Smooth muscle cell (in vitro differentiated cells): Measurements from ENCODE around the gene RNF133. TPM values are rescaled to one million over a fixed set of nuclear protein-coding genes. Genes with fewer than 3 reads are reported as not detected.

Experiments used
- DNase-seq: peaks from one replicate; lab custom pipeline; 2025; ENCODE audit not compliant: unreplicated experiment; lab: John Stamatoyannopoulos, UW
- H2AFZ ChIP-seq: fragments of 200-600 bp; sonication (generic); 2 replicates; pipeline ENCODE4 v1.6.0; 2016; ENCODE audit warnings: antibody characterized with exemption, low read depth, mild to moderate bottlenecking
- H3F3A ChIP-seq: fragments of 200-600 bp; sonication (generic); 2 replicates; pipeline ENCODE4 v1.6.0; 2017; ENCODE audit warnings: antibody characterized with exemption, low read depth
- H3K27ac ChIP-seq: fragments of 200-600 bp; sonication (generic); 2 replicates; pipeline ENCODE4 v1.5.1; 2016; ENCODE audit warnings: low read depth, mild to moderate bottlenecking
- H3K27me3 ChIP-seq: fragments of 200-600 bp; sonication (generic); 2 replicates; pipeline ENCODE4 v1.6.1; 2016; ENCODE audit warnings: low read depth, mild to moderate bottlenecking
- H3K36me3 ChIP-seq: fragments of 200-600 bp; sonication (generic); 2 replicates; pipeline ENCODE4 v1.5.1; 2016; ENCODE audit warnings: low read depth
- H3K4me1 ChIP-seq: fragments of 200-600 bp; sonication (generic); 2 replicates; pipeline ENCODE4 v1.5.1; 2016; ENCODE audit warnings: low read depth
- H3K4me2 ChIP-seq: fragments of 200-600 bp; sonication (generic); 2 replicates; pipeline ENCODE4 v1.6.0; 2016; ENCODE audit warnings: mild to moderate bottlenecking
- H3K4me3 ChIP-seq: fragments of 200-600 bp; sonication (generic); 2 replicates; pipeline ENCODE4 v1.5.1; 2016; ENCODE audit warnings: mild to moderate bottlenecking
- H3K79me2 ChIP-seq: fragments of 200-600 bp; sonication (generic); 2 replicates; pipeline ENCODE4 v1.6.0; 2016; ENCODE audit warnings: low read depth, mild to moderate bottlenecking
- H3K9ac ChIP-seq: fragments of 200-600 bp; sonication (generic); 2 replicates; pipeline ENCODE4 v1.6.0; 2016; ENCODE audit warnings: low read depth
- H3K9me3 ChIP-seq: fragments of 200-600 bp; sonication (generic); replicated peaks from 2 replicates; pipeline ENCODE4 v1.5.1; 2016; ENCODE audit warnings: low read depth
- H4K20me1 ChIP-seq: fragments of 200-600 bp; sonication (generic); 2 replicates; pipeline ENCODE4 v1.6.0; 2016; ENCODE audit warnings: low read depth
- CTCF ChIP-seq: fragments of 200-600 bp; sonication (generic); IDR thresholded peaks from 2 replicates; pipeline ENCODE4 v1.5.1; 2017; ENCODE audit warnings: borderline replicate concordance, mild to moderate bottlenecking, antibody characterized with exemption; ENCODE audit not compliant: insufficient read depth, poor library complexity, severe bottlenecking
- WGBS: methylation state at CpG from one replicate; pipeline ENCODE4 v1.1.7; 2016; ENCODE audit warnings: low lambda C conversion rate; 5-methylcytosine and 5-hydroxymethylcytosine counted together
- polyA plus RNA-seq: library from polyadenylated mRNA; unstranded; fragments of >200 nt; fragmentation: Nextera tagmentation; extraction: Ambion mirVana; gene quantifications from 2 replicates; pipeline ENCODE4 v1.2.1, GENCODE V29; 2016
- total RNA-seq: library from RNA; depleted of rRNA; stranded (reverse); fragments of >200 nt; gene quantifications from 2 replicates; pipeline ENCODE4 v1.2.3, GENCODE V29; 2014

Gene RNF133
- total and polyA plus RNA-seq, 2 experiments from 2014 or later = 0.36 TPM; not detected in 1

DNA sequence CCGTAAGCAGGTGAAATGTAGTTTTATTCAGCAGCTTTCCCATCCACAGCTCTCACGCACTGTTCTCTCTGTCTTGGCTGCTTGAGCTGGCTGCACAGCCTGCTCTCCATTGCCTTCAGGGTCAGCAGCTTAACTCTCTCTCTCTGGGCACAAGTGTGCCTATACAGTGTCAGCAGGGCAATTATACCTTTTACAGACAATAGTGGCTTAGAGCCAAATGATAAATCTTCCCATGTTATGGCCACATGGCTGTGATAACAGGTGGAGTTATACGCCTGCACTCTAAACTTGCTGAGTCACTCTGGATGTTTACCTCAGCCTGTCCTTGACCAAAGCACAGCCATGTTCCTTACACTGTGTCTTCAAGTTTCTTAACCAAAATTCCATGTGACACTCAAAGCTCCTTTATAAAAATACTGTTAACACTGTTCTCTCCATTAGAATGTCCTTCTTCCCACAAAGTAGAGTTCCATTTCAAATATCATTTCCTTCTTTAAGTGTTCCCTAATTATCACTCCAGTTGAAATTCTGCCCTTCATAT is 6.1 kb downstream of the RNF133 start:
- Histone ChIP-seq H3K9ac (no peak overlapping the region), H3F3A (no peaks in the 10 kb centered on the region), H3K27me3 (no peaks in the 10 kb centered on the region), H3K36me3 (no peaks in the 10 kb centered on the region), H3K79me2 (no peaks in the 10 kb centered on the region), H3K27ac (no peak overlapping the region), H4K20me1 (no peaks in the 10 kb centered on the region), H3K9me3 (no peaks in the 10 kb centered on the region), H2AFZ (no peak overlapping the region), H3K4me3 (no peak overlapping the region), H3K4me2 (no peak overlapping the region), H3K4me1 (peaks cover 6% of the 10 kb centered on the region)
- no peak for DNase-seq
- TF ChIP-seq CTCF = no peak
- 95% methylated on average over 3 of the region's 3 CpGs for WGBS

DNA sequence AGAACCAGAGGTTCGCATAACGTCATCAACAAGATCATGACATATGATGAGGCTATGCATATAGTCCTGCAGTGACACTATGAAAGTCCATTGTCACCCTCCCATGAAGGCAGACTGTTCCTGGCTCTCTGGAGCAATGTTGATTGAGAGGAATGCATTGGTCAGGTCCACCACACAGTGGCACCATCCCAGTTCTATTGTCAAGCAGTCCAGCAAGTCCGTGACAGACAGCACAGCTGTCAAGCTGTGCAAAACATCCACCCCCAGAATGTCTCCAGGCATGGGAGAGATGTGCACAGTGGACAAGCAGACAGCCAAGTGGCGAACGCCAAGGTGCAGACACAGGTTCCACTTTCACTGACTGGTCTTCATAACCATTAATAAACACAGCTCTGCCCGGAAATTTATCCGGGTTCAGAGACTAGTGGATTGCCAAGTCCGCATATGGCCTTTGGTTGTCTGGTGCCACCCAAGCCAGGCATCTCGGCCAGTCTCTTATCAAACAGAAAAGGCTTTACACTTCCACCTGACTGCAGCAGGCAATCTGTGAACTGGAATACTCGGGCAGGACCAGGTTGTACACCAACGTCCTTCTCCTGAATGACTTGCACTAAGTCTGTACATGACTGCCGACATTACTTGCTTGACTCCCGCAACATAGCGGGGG is 7.2 kb downstream of the RNF133 start:
- H4K20me1 ChIP-seq = no peaks in the 10 kb centered on the region
- H3K4me2 ChIP-seq = no peak overlapping the region
- H3K36me3 ChIP-seq = no peaks in the 10 kb centered on the region
- H3K9ac ChIP-seq = no peak overlapping the region
- H3K27ac ChIP-seq = no peak overlapping the region
- TF ChIP-seq CTCF = no peak
- H3K9me3 ChIP-seq = no peaks in the 10 kb centered on the region
- no peak for DNase-seq
- no peaks in the 10 kb centered on the region for H3F3A ChIP-seq
- WGBS = 95% methylated on average over 14 of the region's 14 CpGs
- H3K27me3 ChIP-seq = no peaks in the 10 kb centered on the region
- no peaks in the 10 kb centered on the region for H3K79me2 ChIP-seq
- H3K4me3 ChIP-seq = no peak overlapping the region
- H3K4me1 ChIP-seq = peaks cover 6% of the 10 kb centered on the region
- no peak overlapping the region for H2AFZ ChIP-seq

DNA sequence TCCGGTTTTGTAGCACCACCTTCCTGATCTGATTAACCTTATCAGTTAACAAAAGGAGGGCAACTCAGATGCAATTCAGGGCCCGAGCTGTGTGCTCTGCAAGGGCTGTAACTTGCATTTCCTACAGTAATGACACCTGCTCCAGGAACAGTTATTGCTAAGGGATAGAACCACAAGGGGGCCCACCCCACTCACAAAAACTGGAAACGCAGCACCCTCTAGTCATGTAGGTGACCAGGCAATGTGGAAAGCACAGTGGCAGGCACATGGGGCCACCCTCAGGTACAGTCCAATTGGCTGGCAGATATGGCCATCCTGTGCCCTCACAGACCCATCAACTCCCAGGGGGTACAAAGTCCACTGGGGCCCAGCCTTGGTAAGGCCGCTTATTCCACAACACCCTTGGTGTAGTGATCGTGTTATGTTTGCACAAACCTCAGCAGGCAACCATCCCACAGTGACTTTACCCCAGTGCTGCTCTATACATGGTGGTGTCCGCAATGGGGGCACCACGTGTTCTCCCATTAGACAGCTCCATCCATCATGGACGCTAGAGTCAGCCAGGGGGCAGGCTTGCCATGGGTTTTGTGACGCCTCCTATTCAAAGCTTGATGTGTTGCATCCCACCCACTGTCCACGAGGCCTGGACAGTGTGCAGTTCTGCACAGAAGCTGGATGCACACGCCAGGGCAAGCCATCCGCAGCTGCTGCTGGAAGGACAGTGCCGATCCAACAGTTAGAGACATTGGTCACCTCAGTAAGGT is 9.4 kb downstream of the RNF133 start:
- H3K4me1 ChIP-seq = peaks cover 2% of the 10 kb centered on the region
- no peak overlapping the region for H3K4me2 ChIP-seq
- no peak overlapping the region for H2AFZ ChIP-seq
- no peaks in the 10 kb centered on the region for H4K20me1 ChIP-seq
- no peak overlapping the region for H3K9ac ChIP-seq
- H3K36me3 ChIP-seq = no peaks in the 10 kb centered on the region
- no peaks in the 10 kb centered on the region for H3K79me2 ChIP-seq
- no peak overlapping the region for H3K4me3 ChIP-seq
- no peaks in the 10 kb centered on the region for H3K9me3 ChIP-seq
- H3F3A ChIP-seq = no peaks in the 10 kb centered on the region
- H3K27me3 ChIP-seq = no peaks in the 10 kb centered on the region
- DNase-seq = no peak
- no peak for TF ChIP-seq CTCF
- no peak overlapping the region for H3K27ac ChIP-seq
- WGBS = 93% methylated on average over 13 of the region's 13 CpGs
